SKM-1 (cell line): ENCODE measurements around the gene BAG3.
A peak's percentile ranks its signal among the peaks of the same experiment; 100 is the strongest.

Source experiments
- DNase-seq: peaks from one replicate; lab custom pipeline; 2025; ENCODE audit not compliant: unreplicated experiment; lab: John Stamatoyannopoulos, UW

BAG3 gene

GRCh38 chr10:119665901-119666708 is 14.9 kb downstream of the BAG3 start:
- DNase-seq, result no peak

- DNase-seq, result no peak
Observed at GRCh38 chr10:119666709-119667004, 15.5 kb downstream of the BAG3 start.

- no peak for DNase-seq
Observed at GRCh38 chr10:119667562-119668328, 16.6 kb downstream of the BAG3 start.

- DNase-seq, result no peak
Observed at GRCh38 chr10:119668461-119668860, 17.3 kb downstream of the BAG3 start.

GRCh38 chr10:119669331-119669730 is 18.2 kb downstream of the BAG3 start:
- no peak for DNase-seq

GRCh38 chr10:119669975-119670640 is 18.9 kb downstream of the BAG3 start:
- no peak for DNase-seq

- DNase-seq, result no peak
Observed at GRCh38 chr10:119670717-119671116, 19.5 kb downstream of the BAG3 start.

- no peak for DNase-seq
Observed at GRCh38 chr10:119671381-119671780, 20.2 kb downstream of the BAG3 start.

GRCh38 chr10:119672291-119672690 is 21.1 kb downstream of the BAG3 start:
- DNase-seq, result no peak

GRCh38 chr10:119673271-119673670 is 22.1 kb downstream of the BAG3 start:
- DNase-seq, result no peak

GRCh38 chr10:119675483-119676170 is 24.4 kb downstream of the BAG3 start:
- no peak for DNase-seq

GRCh38 chr10:119677126-119677525 is 25.9 kb downstream of the BAG3 start:
- DNase-seq, result no peak

GRCh38 chr10:119677904-119678755 is 26.9 kb downstream of the BAG3 start:
- DNase-seq, result no peak

- DNase-seq, result no peak
Observed at GRCh38 chr10:119679480-119679829, 28.3 kb downstream of the BAG3 start.

GRCh38 chr10:119680050-119680449 is 28.9 kb downstream of the BAG3 start:
- DNase-seq, result no peak

GRCh38 chr10:119680650-119681081 is 29.5 kb downstream of the BAG3 start:
- DNase-seq, result no peak

GRCh38 chr10:119686465-119687191 is 35.4 kb downstream of the BAG3 start:
- DNase-seq, result peak; percentile 48

- DNase-seq, result no peak
Observed at GRCh38 chr10:119687192-119688032, 36.2 kb downstream of the BAG3 start.

- no peak for DNase-seq
Observed at GRCh38 chr10:119688033-119688508, 36.9 kb downstream of the BAG3 start.
